WTC11 (cell line): ENCODE data around the gene HCAR2.

ENCODE experiments used
- ZNF396 ChIP-seq: fragments of 250-450 bp; sonication (Bioruptor Pico); IDR thresholded peaks from 2 replicates; pipeline ENCODE4 v1.8.0; 2021; ENCODE audit warnings: mild to moderate bottlenecking, moderate library complexity, borderline replicate concordance
- TF ChIP-seq, protein P1 (sequence below): fragments of 200-600 bp; IDR thresholded peaks from 2 replicates; pipeline ENCODE4 v1.8.0; 2022; ENCODE audit warnings: antibody characterized with exemption

DNA sequence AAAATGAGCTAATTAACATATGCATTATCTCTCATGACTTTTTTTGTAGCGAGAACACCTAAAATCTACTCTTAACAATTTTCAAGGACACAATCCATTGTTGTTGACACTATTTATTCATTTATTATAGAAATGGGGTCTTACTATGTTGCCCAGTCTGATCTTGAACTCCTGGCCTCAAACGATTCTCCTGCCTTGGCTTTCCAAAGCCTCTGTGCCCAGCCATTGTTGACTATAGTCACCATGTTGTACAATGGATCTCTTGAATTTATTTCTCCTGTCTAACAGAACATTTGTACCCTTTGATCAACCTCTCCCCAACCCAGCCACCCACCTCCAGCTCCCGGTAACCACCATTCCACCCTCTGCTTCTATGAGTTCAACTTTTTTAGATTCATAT is 41.2 kb downstream of the HCAR2 start:
- TF ChIP-seq, protein P1, sequence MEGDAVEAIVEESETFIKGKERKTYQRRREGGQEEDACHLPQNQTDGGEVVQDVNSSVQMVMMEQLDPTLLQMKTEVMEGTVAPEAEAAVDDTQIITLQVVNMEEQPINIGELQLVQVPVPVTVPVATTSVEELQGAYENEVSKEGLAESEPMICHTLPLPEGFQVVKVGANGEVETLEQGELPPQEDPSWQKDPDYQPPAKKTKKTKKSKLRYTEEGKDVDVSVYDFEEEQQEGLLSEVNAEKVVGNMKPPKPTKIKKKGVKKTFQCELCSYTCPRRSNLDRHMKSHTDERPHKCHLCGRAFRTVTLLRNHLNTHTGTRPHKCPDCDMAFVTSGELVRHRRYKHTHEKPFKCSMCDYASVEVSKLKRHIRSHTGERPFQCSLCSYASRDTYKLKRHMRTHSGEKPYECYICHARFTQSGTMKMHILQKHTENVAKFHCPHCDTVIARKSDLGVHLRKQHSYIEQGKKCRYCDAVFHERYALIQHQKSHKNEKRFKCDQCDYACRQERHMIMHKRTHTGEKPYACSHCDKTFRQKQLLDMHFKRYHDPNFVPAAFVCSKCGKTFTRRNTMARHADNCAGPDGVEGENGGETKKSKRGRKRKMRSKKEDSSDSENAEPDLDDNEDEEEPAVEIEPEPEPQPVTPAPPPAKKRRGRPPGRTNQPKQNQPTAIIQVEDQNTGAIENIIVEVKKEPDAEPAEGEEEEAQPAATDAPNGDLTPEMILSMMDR = no peak
- no peak for TF ChIP-seq ZNF396 (CRISPR knock-in tag)
